ENCODE data around the gene PM20D2. TPM values are rescaled to one million over a fixed set of nuclear protein-coding genes. Genes with fewer than 3 reads are reported as not detected.
"Not testable (repeated sequence)": the region's sequence is repeated elsewhere in the genome, so short reads cannot be mapped to it uniquely, and the experiment has no call there.

Gene PM20D2, protein sequence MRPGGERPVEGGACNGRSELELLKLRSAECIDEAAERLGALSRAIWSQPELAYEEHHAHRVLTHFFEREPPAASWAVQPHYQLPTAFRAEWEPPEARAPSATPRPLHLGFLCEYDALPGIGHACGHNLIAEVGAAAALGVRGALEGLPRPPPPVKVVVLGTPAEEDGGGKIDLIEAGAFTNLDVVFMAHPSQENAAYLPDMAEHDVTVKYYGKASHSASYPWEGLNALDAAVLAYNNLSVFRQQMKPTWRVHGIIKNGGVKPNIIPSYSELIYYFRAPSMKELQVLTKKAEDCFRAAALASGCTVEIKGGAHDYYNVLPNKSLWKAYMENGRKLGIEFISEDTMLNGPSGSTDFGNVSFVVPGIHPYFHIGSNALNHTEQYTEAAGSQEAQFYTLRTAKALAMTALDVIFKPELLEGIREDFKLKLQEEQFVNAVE
- 2.1 TPM for total RNA-seq

DNA sequence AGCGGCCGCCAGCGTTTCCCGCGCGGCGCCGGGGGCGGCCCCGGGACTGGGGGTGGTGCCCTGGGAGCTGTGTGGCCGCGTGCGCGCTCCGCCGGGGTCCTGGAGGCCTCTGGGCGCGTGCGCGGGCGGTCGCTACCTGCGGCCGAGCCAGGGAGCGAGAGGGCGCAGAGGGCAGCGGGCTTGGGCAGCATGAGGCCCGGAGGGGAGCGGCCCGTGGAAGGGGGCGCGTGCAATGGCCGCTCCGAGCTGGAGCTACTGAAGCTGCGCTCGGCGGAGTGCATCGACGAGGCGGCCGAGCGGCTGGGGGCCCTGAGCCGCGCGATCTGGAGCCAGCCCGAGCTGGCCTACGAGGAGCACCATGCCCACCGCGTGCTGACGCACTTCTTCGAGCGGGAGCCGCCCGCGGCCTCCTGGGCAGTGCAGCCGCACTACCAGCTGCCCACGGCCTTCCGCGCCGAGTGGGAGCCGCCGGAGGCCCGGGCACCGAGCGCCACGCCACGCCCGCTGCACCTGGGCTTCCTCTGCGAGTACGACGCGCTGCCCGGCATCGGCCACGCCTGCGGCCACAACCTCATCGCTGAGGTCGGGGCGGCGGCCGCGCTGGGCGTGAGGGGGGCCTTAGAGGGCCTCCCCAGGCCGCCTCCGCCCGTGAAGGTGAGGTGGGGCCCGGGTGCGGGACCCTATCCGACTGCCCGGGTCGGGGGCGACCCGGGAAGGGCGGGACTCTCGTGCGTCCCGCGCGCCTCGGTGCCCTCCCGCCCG is at the start of gene PM20D2:
Gene PM20D2 (plus strand): TSS at position 100 of the 762 bp plus-strand sequence. CDS start 90 bp downstream, at position 190.
- ATAC-seq, result peak; percentile 94

GRCh38 chr6:89098461-89098860 is 47.4 kb upstream of the PM20D2 start:
- ATAC-seq (no peak), DNase-seq (ENCODE audit: low spot score) (no peak)

More for the DNA sequence above, at the start of gene PM20D2:
- peak; percentile 78 for DNase-seq (ENCODE audit: low spot score)

GRCh38 chr6:89100114-89100513 is 45.7 kb upstream of the PM20D2 start:
- DNase-seq (ENCODE audit: low spot score) (no peak), ATAC-seq (peak; percentile 98)

DNA sequence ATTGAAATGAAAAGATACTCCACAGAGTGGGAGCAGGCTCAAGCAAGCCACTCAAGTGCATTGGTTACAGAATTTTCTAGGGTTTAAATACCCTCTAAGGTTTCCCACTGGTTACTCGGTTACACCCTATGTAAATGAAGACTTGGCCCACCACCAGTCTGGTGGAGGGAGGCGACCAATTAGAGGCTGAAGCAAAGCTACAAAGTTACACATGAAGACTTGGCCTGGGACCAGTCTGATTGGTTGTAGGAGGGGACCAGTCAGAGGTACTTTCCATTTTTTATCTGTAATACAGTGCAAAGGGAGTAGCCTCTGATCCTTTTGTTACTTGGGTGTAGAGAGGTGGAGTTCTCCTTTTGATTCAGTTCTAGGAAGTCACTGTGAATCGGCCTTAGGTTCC is 35.6 kb upstream of the PM20D2 start:
- ATAC-seq (no peak), DNase-seq (ENCODE audit: low spot score) (peak; percentile 22)

GRCh38 chr6:89111933-89112332 is 33.9 kb upstream of the PM20D2 start:
- ATAC-seq, result no peak

GRCh38 chr6:89116702-89117101 is 29.2 kb upstream of the PM20D2 start:
- ATAC-seq (no peak), DNase-seq (ENCODE audit: low spot score) (no peak)

More at GRCh38 chr6:89111933-89112332, 33.9 kb upstream of the PM20D2 start:
- no peak for DNase-seq (ENCODE audit: low spot score)

DNA sequence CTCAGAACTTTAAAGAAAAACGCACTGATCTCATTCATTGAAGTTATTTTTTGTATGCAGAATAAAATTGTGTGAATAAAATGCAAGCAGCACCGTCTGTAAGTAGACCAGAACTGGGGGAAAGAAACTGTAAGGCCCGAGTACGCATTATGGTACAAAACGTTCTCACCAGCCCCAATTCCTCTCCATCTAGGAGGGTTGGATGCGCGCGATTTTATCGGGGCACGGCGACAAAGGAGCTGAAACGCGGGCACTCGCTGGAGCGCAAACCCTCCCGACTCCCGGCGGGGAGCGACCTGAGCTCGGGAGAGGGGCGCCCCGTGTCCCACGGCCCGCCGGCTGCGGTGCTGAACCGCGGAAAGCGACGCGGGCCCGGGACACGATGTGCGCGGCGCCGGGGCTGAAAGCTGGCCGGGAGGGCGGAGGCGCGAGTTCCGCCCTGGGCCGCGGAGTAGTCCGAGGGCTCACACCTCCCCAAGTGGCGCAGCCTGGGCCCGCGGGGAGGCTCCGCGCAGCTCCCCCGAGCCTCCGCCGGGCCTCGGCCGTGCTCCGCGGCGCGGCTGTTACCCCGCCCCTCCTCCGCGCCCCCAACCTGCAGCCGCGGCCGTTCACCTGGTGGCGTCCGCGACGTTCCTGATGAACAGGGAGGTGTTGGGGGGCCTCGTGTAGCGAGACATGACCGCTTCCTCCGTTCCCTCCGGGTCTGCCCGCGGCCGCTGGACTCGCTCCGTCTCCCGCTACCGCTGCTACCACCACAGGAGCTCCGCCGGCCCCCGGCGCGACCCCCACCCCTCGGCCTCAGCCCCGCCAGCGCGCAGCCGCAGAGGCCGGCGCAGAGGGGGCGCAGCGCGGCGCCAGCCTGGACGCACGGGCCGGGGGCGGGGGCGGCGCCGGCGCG is 28.4 kb upstream of the PM20D2 start, which contains the start of gene SRSF12:
Gene SRSF12 (minus strand): TSS at position 861 of the 898 bp plus-strand sequence. CDS start 184 bp downstream, at position 677.
- ATAC-seq (peak; percentile 91), DNase-seq (ENCODE audit: low spot score) (peak; percentile 47)

GRCh38 chr6:89118931-89119330 is 26.9 kb upstream of the PM20D2 start:
- ATAC-seq (peak; percentile 16), DNase-seq (ENCODE audit: low spot score) (no peak)

DNA sequence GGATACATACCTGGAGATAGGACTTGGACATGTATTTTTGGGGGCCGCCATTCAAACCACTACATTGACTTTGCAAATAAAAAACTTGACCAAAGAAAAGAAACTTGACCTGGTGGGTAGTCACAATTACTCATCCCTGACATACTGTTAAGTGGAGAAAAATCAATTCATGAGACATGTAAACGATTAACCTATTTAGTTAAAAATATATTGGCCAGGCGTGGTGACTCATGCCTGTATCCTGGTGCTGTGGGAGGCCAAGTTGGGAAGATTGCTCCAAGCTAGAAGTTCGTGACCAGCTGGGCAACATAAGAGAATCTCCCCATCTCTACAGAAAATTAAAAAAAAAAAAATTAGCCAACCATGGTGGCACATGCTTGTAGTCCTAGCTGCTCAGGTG is 25.5 kb upstream of the PM20D2 start:
- ATAC-seq (no peak), DNase-seq (ENCODE audit: low spot score) (no peak)

GRCh38 chr6:89121934-89122333 is 23.9 kb upstream of the PM20D2 start:
- ATAC-seq (no peak), DNase-seq (ENCODE audit: low spot score) (no peak)

- DNase-seq (ENCODE audit: low spot score) (no peak), ATAC-seq (peak; percentile 86)
Measured at GRCh38 chr6:89122625-89123024, 23.2 kb upstream of the PM20D2 start.

- ATAC-seq; DNase-seq (ENCODE audit: low spot score): not testable (repeated sequence)
Measured at GRCh38 chr6:89128256-89128671, 17.6 kb upstream of the PM20D2 start.

GRCh38 chr6:89131599-89131998 is 14.3 kb upstream of the PM20D2 start:
- ATAC-seq, result no peak

DNA sequence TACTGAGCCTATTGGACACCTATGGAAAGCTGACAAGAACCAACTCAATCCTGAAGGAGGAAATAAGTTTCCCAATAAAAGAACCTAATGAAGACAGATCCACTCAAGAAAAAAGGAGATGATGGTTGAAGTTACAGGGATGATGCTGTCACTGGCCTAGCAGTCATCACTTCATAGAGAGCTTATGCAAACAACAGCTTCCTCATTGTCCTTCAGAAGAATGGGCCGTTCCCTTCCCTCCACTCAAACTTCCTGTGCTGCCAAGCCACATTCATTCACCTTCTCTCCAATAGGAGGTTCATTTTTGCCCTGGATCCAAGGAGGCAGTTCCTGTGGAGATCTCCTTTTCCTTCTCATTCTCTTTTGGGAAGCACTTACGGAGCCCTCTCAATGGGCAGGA is 13.8 kb upstream of the PM20D2 start:
- ATAC-seq (no peak), DNase-seq (ENCODE audit: low spot score) (no peak)

More at GRCh38 chr6:89131599-89131998, 14.3 kb upstream of the PM20D2 start:
- DNase-seq (ENCODE audit: low spot score), result no peak

DNA sequence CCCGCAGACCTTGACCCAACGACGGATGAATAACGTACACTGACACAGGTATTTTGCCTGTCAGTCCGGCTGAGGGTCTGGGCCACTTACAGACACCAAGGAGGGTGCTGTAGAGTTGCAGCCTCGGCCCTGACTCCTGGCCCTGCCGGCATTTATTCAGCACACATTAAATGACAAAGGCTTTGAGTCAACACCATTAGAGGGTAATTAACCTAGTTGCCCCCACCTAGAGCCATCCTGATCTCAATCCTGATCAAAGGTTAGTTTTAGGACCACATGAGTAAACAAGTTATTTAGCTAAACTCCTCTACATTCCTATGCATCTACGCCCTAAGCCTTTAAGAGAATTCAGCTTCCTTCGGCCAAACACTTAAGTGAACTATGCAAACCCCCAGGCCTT is 11.9 kb upstream of the PM20D2 start:
- DNase-seq (ENCODE audit: low spot score) (no peak), ATAC-seq (no peak)

GRCh38 chr6:89134723-89135122 is 11.1 kb upstream of the PM20D2 start:
- DNase-seq (ENCODE audit: low spot score) (no peak), ATAC-seq (no peak)

GRCh38 chr6:89138173-89138572 is 7.7 kb upstream of the PM20D2 start:
- no peak for DNase-seq (ENCODE audit: low spot score)
- ATAC-seq, result no peak

DNA sequence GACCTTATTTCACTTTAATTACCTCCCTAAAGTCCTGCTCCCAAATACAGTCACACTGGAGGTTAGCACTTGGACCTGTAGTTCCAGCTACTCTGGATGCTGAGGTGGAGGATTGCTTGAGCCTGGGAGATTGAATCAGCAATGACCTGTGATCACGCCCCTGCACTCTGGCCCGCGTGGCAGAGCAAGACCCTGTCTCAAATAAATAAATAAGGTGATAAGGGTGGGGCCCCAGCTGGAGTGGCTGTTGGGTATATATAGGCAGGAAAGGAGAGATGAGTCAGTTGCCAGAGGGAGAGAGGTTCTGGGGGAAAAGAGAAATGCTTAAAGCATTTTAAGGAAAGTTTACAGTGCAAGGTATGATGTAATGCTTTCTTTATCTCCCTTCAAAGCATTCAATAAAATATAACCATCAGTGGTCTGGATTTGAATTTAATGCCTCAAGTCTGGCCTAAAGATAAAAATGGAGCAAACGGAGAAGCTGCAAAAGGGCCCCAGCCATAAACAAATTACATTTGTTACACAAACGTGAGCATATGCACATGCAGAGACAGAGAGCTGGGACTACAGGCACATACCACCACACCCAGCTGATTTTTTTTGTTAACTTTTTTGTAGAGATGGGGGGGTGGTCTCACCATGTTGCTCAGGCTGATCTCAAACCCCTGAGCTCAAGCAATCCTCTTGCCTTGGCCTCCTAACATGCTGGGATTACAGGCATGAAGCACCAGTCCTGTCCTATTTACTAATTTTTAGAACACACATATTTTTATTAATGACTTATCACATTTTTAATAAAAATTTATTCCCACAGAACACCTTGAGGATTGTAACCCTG is 6.1 kb upstream of the PM20D2 start:
- no peak for ATAC-seq
- DNase-seq (ENCODE audit: low spot score), result no peak

DNA sequence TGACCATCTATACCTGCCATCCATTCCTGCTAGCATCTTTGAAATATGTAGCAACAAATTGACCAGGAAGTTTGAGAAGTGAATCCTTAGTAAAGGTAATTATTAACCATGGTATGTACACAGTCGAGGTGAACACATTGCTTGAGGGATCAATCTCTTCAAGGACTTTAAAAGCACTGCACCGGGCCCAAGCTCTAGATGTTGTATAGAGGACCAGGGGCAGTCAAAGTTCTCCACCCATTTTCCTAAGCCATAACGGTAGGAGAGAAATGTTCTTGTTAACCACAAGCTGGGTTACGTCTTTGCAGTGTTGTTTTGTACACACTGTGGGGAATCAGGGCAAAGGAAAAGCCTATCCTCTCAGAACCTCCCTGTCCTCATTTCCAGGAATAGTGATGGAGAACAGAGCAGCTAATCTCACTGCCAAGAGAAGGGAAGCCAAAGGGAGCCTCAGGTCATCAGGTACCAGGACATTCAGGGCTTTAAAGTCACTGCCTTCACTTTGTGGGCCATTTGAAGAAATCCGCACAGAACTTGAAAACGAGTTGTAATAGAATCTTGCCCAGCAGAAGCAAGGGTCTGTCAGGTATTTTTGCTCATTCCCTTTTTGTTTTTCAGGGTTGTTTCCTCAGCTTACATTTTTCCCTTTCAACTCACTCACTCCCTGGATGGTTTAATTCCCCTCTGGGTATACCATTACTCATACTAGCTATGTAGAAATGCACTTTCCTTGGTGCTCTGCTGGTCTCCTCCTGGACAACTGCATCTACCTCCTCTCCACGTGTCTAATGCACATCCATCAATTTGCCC is 5.3 kb upstream of the PM20D2 start:
- no peak for DNase-seq (ENCODE audit: low spot score)
- ATAC-seq, result peak; percentile 92

All from left lobe of liver (tissue), 2 donors.